Measurements from ENCODE around the gene RBBP8NL.

RBBP8NL gene

GRCh38 chr20:62400021-62400420 lies 27.3 kb downstream of the RBBP8NL start:
- no peak for DNase-seq (ENCODE audit: low read depth)
- in situ Hi-C loops (cut with HindIII; ENCODE audit: low sequenced_read_pairs): no loop called here
- no peak overlapping the region for H3K4me3 ChIP-seq (ENCODE audit: low read depth, low read length)
- TF ChIP-seq, protein P1, sequence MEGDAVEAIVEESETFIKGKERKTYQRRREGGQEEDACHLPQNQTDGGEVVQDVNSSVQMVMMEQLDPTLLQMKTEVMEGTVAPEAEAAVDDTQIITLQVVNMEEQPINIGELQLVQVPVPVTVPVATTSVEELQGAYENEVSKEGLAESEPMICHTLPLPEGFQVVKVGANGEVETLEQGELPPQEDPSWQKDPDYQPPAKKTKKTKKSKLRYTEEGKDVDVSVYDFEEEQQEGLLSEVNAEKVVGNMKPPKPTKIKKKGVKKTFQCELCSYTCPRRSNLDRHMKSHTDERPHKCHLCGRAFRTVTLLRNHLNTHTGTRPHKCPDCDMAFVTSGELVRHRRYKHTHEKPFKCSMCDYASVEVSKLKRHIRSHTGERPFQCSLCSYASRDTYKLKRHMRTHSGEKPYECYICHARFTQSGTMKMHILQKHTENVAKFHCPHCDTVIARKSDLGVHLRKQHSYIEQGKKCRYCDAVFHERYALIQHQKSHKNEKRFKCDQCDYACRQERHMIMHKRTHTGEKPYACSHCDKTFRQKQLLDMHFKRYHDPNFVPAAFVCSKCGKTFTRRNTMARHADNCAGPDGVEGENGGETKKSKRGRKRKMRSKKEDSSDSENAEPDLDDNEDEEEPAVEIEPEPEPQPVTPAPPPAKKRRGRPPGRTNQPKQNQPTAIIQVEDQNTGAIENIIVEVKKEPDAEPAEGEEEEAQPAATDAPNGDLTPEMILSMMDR (IDR thresholded peaks at IDR 0.05; ENCODE audit: low read depth, low read length, missing control alignments): no peak

DNA sequence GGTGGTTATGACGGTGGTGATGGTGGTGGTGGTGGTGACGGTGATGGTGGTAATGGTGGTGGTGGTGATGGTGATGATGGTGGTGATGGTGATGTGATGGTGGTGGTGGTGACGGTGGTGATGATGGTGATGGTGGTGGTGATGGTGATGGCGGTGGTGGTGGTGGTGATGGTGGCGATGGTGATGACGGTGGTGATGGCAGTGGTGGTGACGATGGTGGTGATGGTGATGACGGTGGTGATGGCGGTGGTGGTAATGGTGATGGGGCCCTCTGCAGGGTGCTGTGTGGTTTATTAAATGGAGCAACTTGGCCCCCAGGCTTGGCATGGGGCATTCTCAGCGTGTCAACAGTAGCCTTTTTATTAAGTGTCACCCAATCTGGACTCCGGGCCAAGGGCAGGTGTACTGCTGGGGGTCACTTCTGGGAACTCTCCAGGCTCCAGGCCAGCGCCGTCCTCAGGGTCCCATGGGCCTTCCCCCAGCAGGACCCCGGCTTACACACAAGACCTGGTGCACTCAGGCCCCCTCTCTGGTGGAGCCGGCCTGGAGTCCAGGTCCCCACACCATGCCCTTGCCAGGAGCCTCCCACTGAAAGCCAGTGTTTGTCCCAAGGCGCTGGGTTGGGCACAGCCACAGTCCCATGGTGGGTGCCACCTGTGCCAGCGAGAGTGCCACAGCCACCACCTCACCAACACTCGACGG lies 29.1 kb downstream of the RBBP8NL start:
- in situ Hi-C loops (cut with HindIII; ENCODE audit: low sequenced_read_pairs): loop anchor here (25.0 kb wide), 1 partner anchor 111 kb away; no protein-coding TSS in a partner anchor
- DNase-seq (ENCODE audit: low read depth): no peak
- no peak overlapping the region for H3K4me3 ChIP-seq (ENCODE audit: low read depth, low read length)
- TF ChIP-seq, protein P1 (IDR thresholded peaks at IDR 0.05; ENCODE audit: low read depth, low read length, missing control alignments): no peak

DNA sequence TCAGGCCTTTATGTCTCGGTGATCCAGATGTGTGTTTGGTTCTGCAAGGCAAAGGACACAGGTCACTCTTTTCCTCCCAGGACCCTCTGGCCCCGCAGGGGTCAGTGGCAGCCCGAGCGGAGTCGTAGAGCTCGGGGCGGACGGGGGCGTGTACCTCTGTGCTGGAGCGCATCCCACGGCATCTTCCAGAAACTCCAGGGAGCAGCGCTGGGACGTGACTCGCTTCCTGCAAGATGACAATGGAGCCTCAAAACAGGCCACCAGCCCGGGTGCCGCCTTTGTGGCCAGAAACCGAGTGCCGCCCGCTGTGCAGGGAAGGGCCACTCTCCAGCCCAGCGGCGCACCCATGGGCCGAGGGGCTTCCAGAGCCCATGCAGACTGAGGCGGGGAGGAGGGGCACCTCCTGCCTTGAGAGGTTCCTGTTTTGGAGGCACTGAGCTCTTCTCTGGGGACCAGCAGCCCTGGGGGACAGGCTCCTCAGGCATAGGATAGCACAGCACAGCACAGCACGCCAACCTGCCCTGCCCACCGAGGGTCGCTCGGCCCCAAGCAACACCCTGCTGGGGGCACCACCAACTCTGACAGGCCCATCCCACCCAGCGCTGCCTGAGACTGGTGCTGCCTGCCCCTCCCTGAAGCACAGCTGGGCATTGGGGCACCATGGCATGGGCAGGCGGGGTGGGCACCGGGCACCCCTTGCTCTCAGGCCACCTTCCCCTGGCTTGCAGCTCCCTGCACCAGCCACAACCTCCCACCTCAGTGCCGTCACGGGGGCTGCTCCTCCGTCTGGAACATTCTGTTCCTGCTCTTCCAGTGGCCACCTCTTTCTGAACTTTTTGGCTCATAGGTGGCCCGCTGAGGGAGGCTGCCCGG lies 30.7 kb downstream of the RBBP8NL start:
- DNase-seq (ENCODE audit: low read depth): no peak
- H3K4me3 ChIP-seq (ENCODE audit: low read depth, low read length): no peak overlapping the region
- TF ChIP-seq, protein P1 (IDR thresholded peaks at IDR 0.05; ENCODE audit: low read depth, low read length, missing control alignments): no peak
- in situ Hi-C loops (cut with HindIII; ENCODE audit: low sequenced_read_pairs): loop anchor here (25.0 kb wide), 1 partner anchor 109 kb away; no protein-coding TSS in a partner anchor

GRCh38 chr20:62395311-62396242 lies 31.8 kb downstream of the RBBP8NL start:
- H3K4me3 ChIP-seq (ENCODE audit: low read depth, low read length): no peak overlapping the region
- TF ChIP-seq, protein P1 (IDR thresholded peaks at IDR 0.05; ENCODE audit: low read depth, low read length, missing control alignments): no peak
- DNase-seq (ENCODE audit: low read depth): no peak
- in situ Hi-C loops (cut with HindIII; ENCODE audit: low sequenced_read_pairs): loop anchor here (25.0 kb wide), 1 partner anchor 108 kb away; no protein-coding TSS in a partner anchor

DNA sequence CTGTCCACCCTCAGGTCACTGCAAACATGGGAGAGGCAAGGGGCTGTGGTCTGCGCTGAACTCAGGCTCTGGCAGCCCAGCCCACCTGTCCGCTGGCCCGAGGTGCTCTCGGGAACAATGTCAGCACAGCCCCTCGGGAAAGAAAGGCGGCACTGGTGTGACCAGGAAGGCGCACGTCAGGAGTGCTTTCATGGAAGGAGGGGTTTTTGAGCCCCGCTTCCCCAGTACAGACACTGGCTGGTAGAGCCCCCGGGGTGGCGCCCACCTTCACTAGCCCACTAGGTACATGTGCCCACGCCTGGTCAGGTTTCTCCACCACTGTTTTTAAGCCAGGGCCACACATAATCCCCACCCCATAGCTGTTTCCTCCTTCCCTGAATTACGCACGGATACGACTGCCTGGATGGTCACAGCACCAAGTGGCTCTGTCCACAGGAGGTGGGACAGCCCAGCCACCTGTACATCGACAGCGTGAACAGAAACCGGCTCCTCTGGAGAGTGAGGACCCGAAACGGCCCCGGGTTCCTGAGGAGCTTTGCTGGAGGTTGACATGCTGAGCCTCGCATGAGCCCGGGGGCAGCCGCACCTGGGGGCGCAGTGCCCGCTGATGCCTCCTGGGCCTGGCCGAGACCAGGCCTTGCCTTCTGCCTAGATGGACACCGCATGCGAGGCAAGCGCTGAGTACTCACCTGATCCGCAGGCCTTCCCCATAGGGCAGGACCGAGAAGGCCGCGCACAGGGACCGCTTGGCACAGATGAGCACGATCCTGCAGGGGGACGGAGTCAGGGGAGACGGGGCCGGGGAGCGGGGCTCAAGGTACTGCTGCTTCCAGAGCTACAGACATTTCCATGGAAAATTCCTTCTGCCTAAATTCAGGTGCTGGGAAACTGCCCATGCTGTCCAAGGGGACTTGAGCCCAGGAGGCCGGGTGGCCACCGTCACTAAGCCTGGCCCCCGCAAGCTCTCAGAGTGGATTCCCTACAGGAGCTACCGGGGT lies 32.8 kb downstream of the RBBP8NL start:
- no peak overlapping the region for H3K4me3 ChIP-seq (ENCODE audit: low read depth, low read length)
- DNase-seq (ENCODE audit: low read depth): no peak
- TF ChIP-seq, protein P1 (IDR thresholded peaks at IDR 0.05; ENCODE audit: low read depth, low read length, missing control alignments): no peak
- in situ Hi-C loops (cut with HindIII; ENCODE audit: low sequenced_read_pairs): loop anchor here (25.0 kb wide), 1 partner anchor 107 kb away; no protein-coding TSS in a partner anchor
